GM19463 (cell line): ENCODE data around the gene PACRG.

ENCODE experiments used
- ATAC-seq: cut with Tn5 transposase; IDR thresholded peaks from one replicate; pipeline ENCODE4 v1.9.1; 2021; ENCODE audit warnings: mild to moderate bottlenecking, moderate library complexity; ENCODE audit not compliant: unreplicated experiment

The PACRG gene

DNA sequence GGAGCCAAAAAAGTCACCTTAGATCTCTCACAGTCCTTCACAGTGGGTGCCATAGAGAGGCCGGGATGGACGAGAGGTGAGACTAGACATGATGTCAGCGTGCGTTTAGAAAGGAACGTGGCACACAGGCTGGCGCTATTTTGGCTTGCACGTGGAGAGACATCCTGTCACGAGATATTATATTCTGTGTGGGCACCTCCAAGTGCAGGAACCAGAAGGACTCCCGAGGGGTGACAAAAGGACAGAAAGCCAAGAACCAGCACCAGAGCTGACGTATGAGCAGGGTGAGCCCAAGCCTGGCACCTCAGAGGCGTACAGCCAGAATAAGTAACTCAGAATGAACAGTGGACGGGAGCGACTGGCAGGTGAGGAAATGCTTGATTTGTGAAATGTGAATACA, 636.9 kb downstream of the PACRG start:
- no peak for ATAC-seq
